Stimulated activated CD8-positive, alpha-beta memory T cell treated with anti-CD3 and anti-CD28 coated beads, Interleukin-7, amount 100 ng/mL, for 1 hour (primary cell): ENCODE data around the gene SCN4B.

Source experiments
- DNase-seq, 2 donors: peaks; one replicate each; pipeline ENCODE4 v3.0.0-alpha.2; 2020; ENCODE audit warnings: low read depth in 2 of 2

The SCN4B gene

DNA sequence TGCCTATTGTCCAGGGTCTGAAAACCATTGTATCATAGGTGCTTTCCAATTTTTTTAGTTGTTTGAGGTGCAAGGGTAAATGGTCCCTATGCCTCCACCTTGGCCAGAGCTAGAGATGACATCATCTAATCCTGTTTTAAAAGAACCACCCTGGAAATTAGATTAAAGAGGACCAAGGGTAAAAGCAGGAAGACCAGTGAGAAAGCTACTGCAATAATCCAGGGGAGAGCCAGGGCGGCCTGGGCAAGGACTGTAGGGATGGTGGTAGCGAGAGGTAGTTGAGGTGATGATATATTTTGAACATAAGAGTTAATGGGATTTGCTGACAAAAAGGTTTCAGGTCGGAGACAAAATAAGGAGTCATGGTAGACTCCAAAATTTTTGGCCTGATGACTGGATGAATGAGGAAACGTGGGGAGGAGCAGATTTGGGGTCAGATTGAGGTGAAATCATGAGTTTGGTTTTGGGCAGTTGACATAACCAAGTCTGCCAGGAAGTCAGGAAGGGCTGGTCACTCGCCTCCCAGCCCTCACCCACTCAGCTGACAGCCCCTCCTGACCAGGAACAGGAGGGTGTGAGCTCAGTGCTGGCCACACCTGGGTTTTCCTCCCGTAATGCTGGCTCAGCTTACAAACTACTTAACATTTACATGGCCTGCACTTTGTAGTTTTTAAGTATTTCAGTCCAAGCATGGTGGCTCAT, 23.0 kb downstream of the SCN4B start:
- DNase-seq: no peak

DNA sequence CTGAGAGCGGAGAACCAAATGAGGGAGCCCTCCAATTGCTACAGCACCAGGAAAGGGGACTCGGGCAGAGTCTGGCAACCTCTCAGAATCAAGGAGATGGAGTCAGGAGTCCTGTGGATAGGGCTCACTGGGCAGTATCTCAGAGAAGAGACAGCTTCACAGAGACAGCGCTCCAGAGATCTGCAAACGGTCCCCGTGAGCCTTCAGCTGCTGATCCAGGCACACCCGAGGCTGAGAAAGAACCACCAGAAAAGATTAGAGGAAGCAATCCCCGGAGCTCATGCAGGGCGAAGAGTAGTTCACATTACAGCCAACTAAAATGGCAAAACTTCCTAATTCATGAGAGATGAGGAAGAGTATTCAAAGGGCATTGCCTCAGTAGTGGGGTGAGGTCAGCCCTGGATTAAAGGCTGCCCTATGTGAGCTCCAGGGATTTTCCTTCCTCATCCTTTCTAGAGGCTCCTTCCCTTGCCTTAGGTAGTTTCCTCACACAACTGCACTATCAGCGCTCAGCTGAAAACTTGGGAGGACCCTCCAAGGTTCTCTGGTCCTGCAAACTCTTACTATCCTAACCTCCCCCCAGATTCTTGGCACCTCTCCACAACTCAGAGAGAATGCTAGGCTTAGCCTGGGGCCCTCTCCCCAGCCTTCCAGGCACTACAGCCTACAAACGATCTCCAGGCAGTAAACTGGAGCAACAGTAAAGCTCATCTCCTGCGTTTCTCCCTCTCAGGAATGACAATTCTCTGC, 23.7 kb downstream of the SCN4B start:
- no peak for DNase-seq

DNA sequence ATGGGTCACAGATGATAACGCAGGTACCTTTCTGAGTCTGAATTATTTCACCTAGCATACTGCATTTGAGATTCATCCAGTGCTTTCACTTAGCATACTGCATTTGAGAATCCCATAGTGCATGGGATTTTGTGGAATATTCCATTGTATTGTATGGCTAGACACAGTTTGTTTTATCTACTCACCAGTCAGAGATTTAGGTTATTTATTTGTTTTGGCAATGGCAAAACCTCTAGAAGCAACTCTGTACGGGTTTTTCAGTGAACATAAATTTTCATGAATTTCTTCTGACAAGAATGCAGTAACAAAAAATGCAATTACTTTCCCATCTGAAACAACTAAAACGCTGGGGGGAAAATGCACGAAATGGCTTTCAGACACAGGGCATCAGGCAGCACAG, 24.3 kb downstream of the SCN4B start:
- DNase-seq: no peak

DNA sequence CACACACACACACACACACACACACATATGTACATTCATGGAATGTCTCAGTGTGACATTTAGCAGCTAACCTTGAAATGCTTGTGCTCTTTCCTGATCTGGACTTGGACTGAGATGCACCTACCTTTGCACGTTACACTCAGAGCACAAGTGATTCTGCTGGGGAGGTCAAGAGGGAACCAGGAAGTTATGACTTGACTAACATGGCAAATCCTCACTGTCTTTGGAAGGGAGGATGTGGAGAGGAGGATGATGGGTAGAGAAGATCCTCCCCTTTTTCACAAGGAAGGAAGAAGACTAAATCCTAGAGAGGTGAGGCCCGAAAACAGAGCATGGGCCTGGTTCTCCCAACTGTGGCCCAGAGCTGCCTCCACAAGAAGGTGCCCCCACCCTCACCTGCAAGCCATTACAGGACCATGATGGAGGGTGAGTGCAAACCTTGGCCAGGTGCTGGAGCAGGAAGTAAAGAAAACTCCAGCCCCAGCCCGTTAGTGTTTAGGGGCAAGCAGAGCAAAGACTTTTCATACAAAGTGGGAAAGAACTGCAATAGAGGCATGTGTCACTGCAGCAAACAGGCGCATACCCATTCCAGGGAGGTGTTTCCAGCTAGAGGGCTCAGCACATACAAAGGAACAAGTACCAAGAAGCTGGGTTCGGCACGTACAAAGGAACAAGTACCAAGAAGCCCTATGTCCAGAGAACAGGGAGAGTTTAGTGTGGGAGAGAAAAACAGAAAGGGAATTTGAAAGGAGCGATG, 26.4 kb downstream of the SCN4B start:
- DNase-seq: no peak

DNA sequence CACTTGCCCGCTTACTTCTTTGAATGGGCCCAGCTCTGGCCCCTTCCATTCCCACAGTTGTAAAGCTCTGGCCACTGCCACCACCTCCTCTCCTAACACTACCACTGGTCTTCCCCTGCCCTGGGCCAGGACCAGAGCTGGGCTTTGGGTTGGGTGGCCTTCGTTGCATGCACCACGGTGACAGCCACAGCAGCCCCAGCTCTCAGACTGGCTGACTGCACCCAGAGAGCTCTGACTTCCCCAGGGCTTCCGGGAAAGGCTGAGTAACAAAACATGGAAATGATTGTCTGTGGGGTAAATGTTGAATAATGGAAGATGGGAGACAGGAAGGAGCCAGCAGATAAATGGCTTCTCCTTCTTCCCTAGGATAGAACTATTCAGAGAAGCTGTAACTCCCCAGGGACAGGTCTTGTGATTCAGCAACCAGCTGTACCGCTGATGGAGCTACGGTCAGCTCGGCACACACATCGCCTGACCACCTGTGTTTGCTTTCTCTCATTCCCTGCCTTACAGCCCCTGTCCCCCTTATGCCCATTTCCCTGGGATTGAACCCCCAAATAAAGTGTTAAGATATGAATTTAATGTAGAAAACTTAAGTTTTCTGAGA, 27.6 kb downstream of the SCN4B start:
- no peak for DNase-seq

DNA sequence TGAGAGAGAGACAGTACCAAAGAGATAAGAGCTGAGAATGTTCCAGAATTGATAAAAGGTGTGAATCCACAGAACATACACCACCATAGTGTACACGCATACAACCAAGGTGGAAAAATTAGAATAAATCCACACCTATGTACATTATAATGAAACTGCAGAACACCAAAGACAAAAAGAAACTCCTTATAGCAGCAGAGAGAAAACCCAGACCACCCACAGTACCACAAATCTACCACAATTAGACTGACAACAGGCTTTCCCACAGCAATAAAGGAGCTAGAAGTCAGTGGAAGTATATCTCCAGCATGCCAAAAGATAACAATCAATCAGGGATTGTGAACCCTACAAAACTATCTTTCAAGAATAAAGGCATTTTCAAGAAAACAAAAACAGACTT, 31.8 kb downstream of the SCN4B start:
- DNase-seq: no peak

DNA sequence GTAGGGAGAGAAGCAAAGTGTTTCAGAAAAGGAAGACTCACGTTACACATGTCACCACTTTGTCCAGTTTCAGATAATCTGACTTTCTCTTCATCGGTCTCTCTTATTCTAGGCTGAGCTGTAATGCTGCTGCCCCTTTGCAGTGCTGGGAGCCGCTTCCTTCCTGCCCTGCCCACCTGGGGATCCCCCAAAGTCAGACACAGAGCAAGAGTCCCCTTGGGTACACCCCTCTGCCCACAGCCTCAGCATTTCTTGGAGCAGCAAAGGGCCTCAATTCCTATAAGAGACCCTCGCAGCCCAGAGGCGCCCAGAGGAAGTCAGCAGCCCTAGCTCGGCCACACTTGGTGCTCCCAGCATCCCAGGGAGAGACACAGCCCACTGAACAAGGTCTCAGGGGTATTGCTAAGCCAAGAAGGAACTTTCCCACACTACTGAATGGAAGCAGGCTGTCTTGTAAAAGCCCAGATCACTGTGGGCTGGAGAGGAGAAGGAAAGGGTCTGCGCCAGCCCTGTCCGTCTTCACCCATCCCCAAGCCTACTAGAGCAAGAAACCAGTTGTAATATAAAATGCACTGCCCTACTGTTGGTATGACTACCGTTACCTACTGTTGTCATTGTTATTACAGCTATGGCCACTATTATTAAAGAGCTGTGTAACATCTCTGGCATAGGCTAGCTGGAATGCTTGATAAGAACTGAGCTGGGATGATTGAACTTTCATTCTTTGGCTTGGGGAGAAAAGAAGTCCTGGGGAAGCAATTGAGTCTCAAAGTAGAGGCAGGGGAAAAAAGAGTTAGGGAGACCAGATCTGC, 34.6 kb downstream of the SCN4B start:
- DNase-seq: no peak

DNA sequence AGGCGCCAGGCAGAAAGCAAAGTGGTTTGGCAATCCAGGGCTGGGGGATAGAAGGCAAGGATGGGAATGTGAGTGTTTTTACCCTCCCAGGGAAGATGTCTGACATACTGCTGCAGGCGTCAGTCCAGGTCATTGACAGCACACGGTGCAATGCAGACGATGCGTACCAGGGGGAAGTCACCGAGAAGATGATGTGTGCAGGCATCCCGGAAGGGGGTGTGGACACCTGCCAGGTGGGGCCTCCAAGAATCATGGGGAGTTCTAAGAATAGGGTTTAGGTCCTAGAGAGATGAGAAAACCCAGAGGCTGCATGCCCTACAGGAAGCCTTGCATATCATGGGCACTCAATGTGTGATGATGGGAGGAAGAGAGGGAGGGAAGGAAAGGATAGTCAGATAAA, 37.6 kb downstream of the SCN4B start:
- DNase-seq: no peak

DNA sequence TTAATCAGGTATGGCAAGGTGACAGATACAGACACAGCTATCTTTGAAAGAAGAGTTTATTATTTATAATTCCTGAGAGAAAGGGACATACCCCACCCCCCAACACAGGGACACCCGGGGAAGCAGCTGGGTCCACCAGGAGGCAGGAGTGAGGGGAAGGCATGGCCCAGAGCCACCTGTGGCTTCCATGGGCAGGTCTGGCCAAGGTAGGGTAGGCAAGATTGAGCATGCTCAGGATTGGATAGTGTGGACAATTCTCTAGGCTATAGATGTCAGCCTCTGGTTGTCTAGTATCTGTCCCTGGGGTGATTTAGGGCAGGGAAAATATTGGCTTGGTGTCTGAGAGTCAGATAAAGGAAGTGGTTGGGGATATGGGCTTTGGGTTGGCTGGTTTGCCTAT, 38.4 kb downstream of the SCN4B start:
- DNase-seq: no peak

DNA sequence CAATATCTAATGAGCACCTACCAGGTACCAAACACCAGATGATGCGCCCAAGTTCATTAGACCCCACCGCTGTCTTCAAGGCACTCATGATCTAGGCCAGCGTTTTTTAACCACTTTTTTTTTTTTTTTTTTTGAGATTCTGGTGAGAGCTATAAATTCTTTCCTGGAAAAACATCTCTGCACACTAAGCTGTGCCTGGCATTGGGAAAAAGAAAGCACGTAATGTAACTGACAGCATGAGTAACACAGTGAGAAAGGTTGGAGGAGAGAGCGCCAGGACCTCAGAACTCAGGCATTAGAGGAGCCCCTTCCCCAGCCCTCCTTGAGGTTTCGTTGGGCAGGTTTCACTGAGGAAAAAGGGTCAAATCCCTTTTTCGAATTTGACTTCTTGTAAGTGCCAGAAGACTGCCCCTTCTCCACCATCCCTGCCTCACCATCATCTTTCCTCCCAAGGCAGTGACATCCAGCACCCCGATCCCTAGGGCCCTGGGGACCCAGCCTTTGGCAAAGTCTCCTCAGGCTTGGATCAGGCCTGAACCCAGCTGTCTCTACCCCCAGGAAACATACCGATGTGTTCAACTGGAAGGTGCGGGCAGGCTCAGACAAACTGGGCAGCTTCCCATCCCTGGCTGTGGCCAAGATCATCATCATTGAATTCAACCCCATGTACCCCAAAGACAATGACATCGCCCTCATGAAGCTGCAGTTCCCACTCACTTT, 39.8 kb downstream of the SCN4B start:
- no peak for DNase-seq

DNA sequence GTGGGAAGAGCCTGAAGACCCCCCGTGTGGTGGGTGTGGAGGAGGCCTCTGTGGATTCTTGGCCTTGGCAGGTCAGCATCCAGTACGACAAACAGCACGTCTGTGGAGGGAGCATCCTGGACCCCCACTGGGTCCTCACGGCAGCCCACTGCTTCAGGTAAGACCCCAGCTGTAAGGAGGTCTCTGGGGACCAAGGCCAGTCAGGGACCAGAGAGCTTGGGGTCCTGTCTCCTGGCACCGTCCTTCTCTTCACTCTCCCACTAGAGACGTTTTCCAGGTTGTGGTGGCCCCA, 40.9 kb downstream of the SCN4B start:
- DNase-seq: no peak

DNA sequence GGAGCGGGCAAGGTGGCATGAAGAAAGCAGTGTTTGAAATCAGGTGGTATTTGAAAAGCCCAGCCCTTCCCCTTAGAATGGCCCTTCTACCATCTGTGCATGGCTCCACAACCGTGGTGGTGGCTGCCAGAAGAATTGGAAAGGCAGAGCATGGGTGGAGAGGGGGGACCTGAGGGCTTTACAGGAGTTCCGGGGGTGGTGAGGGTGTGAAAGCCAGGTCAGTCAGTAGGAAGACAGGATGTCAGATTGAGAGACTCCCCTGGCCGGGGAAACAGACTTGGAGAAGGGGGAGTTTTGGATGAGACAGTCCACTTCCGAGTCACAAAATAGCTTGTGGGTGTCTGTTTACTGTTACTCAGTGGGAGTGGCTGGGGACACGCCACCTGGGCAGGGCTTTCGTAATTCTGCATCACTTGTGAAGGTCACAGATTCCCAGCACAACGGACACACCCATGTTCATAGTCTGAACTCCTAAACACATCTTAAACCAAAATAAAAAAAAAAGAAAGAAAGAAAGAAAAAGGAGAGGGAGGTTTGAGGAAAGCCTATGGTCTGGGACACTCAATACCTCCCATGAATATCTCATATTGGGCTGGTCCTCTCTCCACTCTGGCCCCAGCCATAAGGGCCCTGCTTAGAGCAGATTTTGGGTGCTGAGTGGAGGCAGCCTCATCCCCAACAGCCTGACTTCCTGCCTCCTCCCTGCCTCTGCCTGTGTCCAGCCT, 41.4 kb downstream of the SCN4B start:
- no peak for DNase-seq

DNA sequence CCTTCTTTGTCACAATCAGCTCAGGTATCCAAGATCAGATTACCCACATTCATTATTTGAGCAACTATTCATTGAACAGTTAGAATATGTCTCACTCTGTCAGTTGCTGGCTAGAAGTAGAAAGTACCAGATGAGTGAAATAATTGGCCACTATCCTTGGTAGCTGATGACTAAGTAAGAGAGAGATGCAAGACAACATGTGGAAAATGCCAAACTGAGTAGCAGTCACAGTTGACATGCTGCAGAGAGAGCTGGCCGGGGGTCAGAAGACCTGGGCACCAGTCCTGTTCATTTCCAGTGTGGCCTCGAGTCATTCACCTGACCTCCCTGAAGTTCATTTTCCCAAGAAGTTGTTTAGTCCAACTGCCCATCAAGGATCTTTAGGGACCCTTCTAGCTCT, 43.4 kb downstream of the SCN4B start:
- DNase-seq: no peak

DNA sequence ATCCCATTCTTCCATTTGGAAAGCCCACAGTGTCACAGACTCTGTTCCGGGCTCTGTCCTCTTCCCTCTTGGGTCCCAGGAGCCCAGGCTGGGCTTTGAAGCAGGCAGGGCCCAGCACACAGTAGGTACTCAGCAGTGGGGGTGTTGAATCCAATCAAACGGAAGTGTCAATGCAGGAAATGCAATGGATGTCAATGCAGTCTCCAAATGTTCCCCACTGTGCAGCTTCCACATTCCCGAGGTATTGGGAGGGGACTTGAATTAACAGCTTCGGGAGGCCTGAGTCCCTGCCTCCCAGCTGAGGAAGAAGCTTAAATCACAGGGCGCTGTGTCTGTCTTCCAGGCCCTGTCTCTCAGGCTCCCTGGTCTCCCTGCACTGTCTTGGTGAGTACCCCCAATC, 44.1 kb downstream of the SCN4B start:
- no peak for DNase-seq

DNA sequence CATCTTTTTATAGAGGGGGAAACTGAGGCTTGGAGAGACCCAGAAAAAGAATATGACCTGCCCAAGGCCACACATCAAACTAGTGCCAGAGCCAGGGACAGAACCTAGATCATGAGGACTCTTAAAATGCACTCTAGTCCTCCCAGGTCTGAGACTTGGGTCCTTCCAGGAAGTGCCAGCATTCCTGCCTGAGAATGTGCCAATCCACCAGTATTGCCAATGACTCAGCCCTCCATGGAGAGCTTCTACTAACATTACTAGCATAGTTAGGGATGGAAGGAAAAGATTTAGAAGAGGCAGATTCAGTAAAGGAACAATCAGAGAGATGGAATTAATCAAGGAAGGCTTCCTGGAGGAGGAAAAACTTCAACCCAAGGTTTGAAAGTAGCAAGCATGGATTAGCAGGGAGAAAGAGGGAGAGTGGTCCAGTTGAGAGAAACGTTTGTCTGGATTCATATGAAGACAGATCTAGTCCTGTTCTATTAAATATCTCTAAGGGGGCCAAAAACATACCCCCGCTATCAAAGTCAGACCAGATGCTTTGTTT, 45.8 kb downstream of the SCN4B start:
- DNase-seq: no peak

DNA sequence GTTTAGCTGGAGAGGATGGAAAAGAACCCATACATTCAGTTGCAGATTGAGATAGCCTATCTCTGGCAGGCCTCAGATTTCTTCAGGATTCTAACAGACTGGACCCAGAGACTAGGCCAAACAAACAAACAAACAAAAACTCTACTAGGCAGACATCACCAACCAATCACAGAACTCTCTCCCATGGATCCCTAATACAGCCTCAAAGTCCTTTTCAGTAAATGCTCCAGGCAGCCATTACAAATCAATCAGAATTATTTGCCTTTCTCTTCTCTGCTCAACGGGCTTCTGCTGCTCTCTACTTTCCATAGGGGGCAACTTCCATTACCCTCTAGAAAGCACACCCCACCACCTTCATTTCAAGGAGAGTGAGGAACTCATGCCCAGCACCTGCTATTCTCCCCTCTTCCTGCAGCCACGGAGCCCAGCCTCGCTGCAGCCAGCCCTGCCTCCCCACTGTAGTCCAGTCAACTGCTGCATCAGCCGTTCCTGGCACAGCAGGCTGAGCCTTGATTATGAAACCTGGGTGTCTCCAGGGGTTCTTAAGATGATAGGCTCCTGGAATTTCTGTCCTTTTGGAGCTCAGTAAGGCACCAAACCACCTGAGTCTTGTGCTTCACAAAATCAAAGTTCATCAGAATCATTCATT, 46.8 kb downstream of the SCN4B start:
- no peak for DNase-seq

DNA sequence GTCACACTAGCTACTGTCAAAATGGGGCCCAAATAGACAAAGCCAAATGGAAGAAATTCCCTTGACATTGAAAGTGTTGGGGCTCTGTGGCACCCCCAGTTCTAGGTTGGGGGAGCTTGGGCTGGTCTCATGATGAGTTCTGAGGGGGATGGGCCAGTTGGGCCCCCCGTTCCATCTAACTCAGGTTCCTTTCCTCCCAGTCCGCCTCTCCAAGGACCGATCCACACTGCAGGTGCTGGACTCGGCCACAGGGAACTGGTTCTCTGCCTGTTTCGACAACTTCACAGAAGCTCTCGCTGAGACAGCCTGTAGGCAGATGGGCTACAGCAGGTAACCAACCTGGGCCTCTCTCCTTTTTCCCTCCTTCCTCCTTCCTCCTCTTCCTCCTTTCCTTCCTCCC, 48.1 kb downstream of the SCN4B start:
- DNase-seq: no peak

DNA sequence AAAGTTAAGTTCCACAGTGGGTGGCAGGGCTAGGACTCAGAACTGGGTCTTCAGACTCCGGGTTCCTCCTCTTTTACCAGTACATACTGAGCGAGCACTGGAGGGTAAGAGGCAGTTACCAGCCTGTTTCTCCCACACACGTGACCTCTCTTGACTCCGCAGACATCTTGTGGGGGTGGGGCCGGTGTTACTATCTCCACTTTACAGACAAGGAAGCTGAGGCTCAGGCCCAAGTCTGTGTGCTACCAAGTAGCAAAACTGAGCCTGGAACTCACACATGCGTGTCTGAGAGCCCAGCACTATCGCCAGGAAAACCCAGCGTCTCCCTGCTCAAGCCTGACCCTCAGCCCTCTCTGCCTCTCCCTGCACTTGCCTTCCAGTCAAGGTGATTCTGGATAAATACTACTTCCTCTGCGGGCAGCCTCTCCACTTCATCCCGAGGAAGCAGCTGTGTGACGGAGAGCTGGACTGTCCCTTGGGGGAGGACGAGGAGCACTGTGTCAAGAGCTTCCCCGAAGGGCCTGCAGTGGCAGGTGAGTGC, 49.8 kb downstream of the SCN4B start:
- DNase-seq: no peak

DNA sequence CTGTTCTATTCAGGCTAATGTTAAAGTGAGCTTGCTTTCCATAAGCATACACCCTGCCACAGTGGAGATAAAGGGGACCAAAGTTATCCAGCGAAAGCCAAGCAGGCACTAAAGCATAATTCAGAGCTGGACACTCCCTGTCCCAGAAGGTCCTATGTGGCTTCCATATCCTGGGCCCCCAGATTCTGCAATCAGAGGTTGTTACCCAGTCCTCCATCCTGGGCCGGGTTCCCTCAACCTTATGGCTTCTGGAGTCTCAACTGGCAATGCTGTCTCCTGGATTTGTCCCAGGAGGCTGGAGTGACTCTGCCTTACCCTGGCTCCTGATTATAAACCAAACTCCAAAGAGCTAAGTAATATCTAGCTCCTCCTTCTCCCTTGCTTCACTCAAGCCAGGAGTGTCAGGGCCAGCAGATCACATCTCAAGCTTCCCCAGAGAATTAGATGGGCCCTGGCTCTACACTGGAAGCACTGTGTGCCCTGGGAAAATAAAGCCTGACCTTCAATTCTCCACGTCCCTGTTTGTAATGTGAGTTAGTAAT, 51.9 kb downstream of the SCN4B start:
- no peak for DNase-seq
